Coronary artery (tissue), 2 donors: ENCODE data around the gene UPK3A.
"Not testable (repeated sequence)": the region's sequence is repeated elsewhere in the genome, so short reads cannot be mapped to it uniquely, and the experiment has no call there.

Experiments
- DNase-seq: peaks from one replicate; pipeline ENCODE4 v3.0.0-alpha.2; 2017; ENCODE audit warnings: low spot score
- H3K27ac ChIP-seq, 2 donors: fragments of 200-600 bp; sonication (generic); one replicate each; pipeline ENCODE4 v1.5.1; 2016 to 2019
- H3K4me3 ChIP-seq: fragments of 200-600 bp; sonication (generic); 2 replicates; pipeline ENCODE4 v1.5.1; 2016; ENCODE audit warnings: mild to moderate bottlenecking, moderate library complexity
- CTCF ChIP-seq: fragments of 200-600 bp; sonication (generic); IDR thresholded peaks from one replicate; pipeline ENCODE4 v1.5.1; 2019; ENCODE audit warnings: antibody characterized with exemption

The UPK3A gene

GRCh38 chr22:45248832-45249561 is 35.8 kb upstream of the UPK3A start:
- TF ChIP-seq CTCF, result no peak
- no peak overlapping the region for H3K4me3 ChIP-seq
- DNase-seq, result no peak
- H3K27ac ChIP-seq, result no peak overlapping the region

GRCh38 chr22:45251825-45252224 is 32.9 kb upstream of the UPK3A start:
- Histone ChIP-seq H3K27ac (no peak overlapping the region), H3K4me3 (no peak overlapping the region)
- DNase-seq, result no peak

GRCh38 chr22:45253039-45253641 is 31.6 kb upstream of the UPK3A start:
- no peak overlapping the region for H3K4me3 ChIP-seq
- no peak overlapping the region for H3K27ac ChIP-seq
- TF ChIP-seq CTCF, result no peak
- no peak for DNase-seq

More at GRCh38 chr22:45251825-45252224, 32.9 kb upstream of the UPK3A start:
- TF ChIP-seq CTCF, result no peak

GRCh38 chr22:45254388-45254787 is 30.4 kb upstream of the UPK3A start:
- TF ChIP-seq CTCF, result no peak

GRCh38 chr22:45254789-45255278 is 29.9 kb upstream of the UPK3A start:
- no peak for DNase-seq
- TF ChIP-seq CTCF, result no peak

More at GRCh38 chr22:45254388-45254787, 30.4 kb upstream of the UPK3A start:
- Histone ChIP-seq H3K27ac (no peak overlapping the region), H3K4me3 (no peak overlapping the region)
- DNase-seq, result no peak

GRCh38 chr22:45257941-45258340 is 26.8 kb upstream of the UPK3A start:
- H3K27ac ChIP-seq, DNase-seq, H3K4me3 ChIP-seq: not testable (repeated sequence)

More at GRCh38 chr22:45254789-45255278, 29.9 kb upstream of the UPK3A start:
- Histone ChIP-seq H3K27ac (no peak overlapping the region), H3K4me3 (no peak overlapping the region)

GRCh38 chr22:45259754-45260394 is 24.9 kb upstream of the UPK3A start:
- no peak for TF ChIP-seq CTCF
- H3K4me3 ChIP-seq, result no peak overlapping the region
- H3K27ac ChIP-seq, result no peak overlapping the region
- DNase-seq, result no peak

- H3K4me3 ChIP-seq, DNase-seq, H3K27ac ChIP-seq: not testable (repeated sequence)
Measured at GRCh38 chr22:45260395-45260759, 24.4 kb upstream of the UPK3A start.
